HEK293 (cell line): Measurements from ENCODE around the gene COPZ1.

Experiments used
- GFI1B ChIP-seq: fragments of 450-650 bp; formaldehyde crosslinking; IDR thresholded peaks from 2 replicates; pipeline ENCODE4 v1.5.1; 2016; ENCODE audit warnings: missing biosample characterization, missing genetic modification characterization
- HOXC10 ChIP-seq: sonication (generic); formaldehyde crosslinking; IDR thresholded peaks from 2 replicates; pipeline ENCODE4 v1.8.1; 2023; ENCODE audit warnings: mild to moderate bottlenecking, missing genetic modification reagents
- KLF10 ChIP-seq: fragments of 450-650 bp; IDR thresholded peaks from 2 replicates; pipeline ENCODE4 v1.5.1; 2018; ENCODE audit warnings: missing biosample characterization, mild to moderate bottlenecking, missing genetic modification characterization
- OVOL3 ChIP-seq: fragments of 450-650 bp; formaldehyde crosslinking; IDR thresholded peaks from 2 replicates; pipeline ENCODE4 v1.5.1; 2016; ENCODE audit warnings: missing biosample characterization, missing genetic modification characterization
- SCRT1 ChIP-seq: fragments of 450-650 bp; formaldehyde crosslinking; IDR thresholded peaks from 2 replicates; pipeline ENCODE4 v1.5.1; 2016; ENCODE audit warnings: missing biosample characterization, missing genetic modification characterization, borderline replicate concordance
- SP7 ChIP-seq: fragments of 450-650 bp; formaldehyde crosslinking; IDR thresholded peaks from 2 replicates; pipeline ENCODE4 v1.5.1; 2016; ENCODE audit warnings: missing biosample characterization, missing genetic modification characterization
- YY1 ChIP-seq: fragments of 450-650 bp; formaldehyde crosslinking; IDR thresholded peaks from 2 replicates; pipeline ENCODE4 v1.5.1; 2018; ENCODE audit warnings: missing biosample characterization, missing genetic modification characterization
- ZBTB21 ChIP-seq: fragments of 450-650 bp; formaldehyde crosslinking; IDR thresholded peaks from 2 replicates; pipeline ENCODE4 v1.5.1; 2017; ENCODE audit warnings: missing biosample characterization, missing genetic modification characterization
- ZBTB26 ChIP-seq: fragments of 450-650 bp; formaldehyde crosslinking; optimal IDR thresholded peaks from 2 replicates; pipeline ENCODE3; 2016; ENCODE audit warnings: missing biosample characterization, mild to moderate bottlenecking, missing genetic modification characterization
- ZBTB48 ChIP-seq: fragments of 450-650 bp; formaldehyde crosslinking; IDR thresholded peaks from 2 replicates; pipeline ENCODE4 v1.5.1; 2016; ENCODE audit warnings: missing biosample characterization, missing genetic modification characterization
- ZIC2 ChIP-seq: fragments of 450-650 bp; formaldehyde crosslinking; IDR thresholded peaks from 2 replicates; pipeline ENCODE4 v1.5.1; 2016; ENCODE audit warnings: missing biosample characterization, missing genetic modification characterization
- ZNF121 ChIP-seq: fragments of 450-650 bp; formaldehyde crosslinking; IDR thresholded peaks from 2 replicates; pipeline ENCODE4 v1.5.1; 2016; ENCODE audit warnings: missing biosample characterization, missing genetic modification characterization
- ZNF138 ChIP-seq: fragments of 450-650 bp; formaldehyde crosslinking; IDR thresholded peaks from 2 replicates; pipeline ENCODE4 v1.5.1; 2016; ENCODE audit warnings: missing biosample characterization, missing genetic modification characterization, borderline replicate concordance
- ZNF2 ChIP-seq: fragments of 450-650 bp; formaldehyde crosslinking; IDR thresholded peaks from 2 replicates; pipeline ENCODE4 v1.5.1; 2016; ENCODE audit warnings: missing biosample characterization, missing genetic modification characterization
- ZNF248 ChIP-seq: fragments of 450-650 bp; formaldehyde crosslinking; IDR thresholded peaks from 2 replicates; pipeline ENCODE4 v1.5.1; 2017; ENCODE audit warnings: missing biosample characterization, missing genetic modification characterization
- ZNF280D ChIP-seq: fragments of 450-650 bp; formaldehyde crosslinking; IDR thresholded peaks from 2 replicates; pipeline ENCODE4 v1.5.1; 2016; ENCODE audit warnings: missing biosample characterization, missing genetic modification characterization
- ZNF391 ChIP-seq: fragments of 450-650 bp; formaldehyde crosslinking; IDR thresholded peaks from 2 replicates; pipeline ENCODE4 v1.5.1; 2016; ENCODE audit warnings: low read depth, missing biosample characterization, missing genetic modification characterization, borderline replicate concordance
- ZNF426 ChIP-seq: fragments of 450-650 bp; formaldehyde crosslinking; IDR thresholded peaks from 2 replicates; pipeline ENCODE4 v1.5.1; 2017; ENCODE audit warnings: missing biosample characterization, missing genetic modification characterization, mild to moderate bottlenecking, inconsistent platforms, moderate library complexity
- ZNF513 ChIP-seq: fragments of 450-650 bp; IDR thresholded peaks from 2 replicates; pipeline ENCODE4 v1.5.1; 2018; ENCODE audit warnings: missing biosample characterization, missing genetic modification characterization
- ZNF544 ChIP-seq: fragments of 450-650 bp; formaldehyde crosslinking; IDR thresholded peaks from 2 replicates; pipeline ENCODE4 v1.5.0; 2017; ENCODE audit warnings: missing biosample characterization, missing genetic modification characterization
- ZNF561 ChIP-seq: fragments of 450-650 bp; IDR thresholded peaks from 2 replicates; pipeline ENCODE4 v1.5.1; 2018; ENCODE audit warnings: missing biosample characterization, missing genetic modification characterization, borderline replicate concordance
- ZNF585B ChIP-seq: fragments of 450-650 bp; formaldehyde crosslinking; IDR thresholded peaks from 2 replicates; pipeline ENCODE4 v1.5.1; 2016; ENCODE audit warnings: missing biosample characterization, missing genetic modification characterization
- ZNF600 ChIP-seq: fragments of 450-650 bp; formaldehyde crosslinking; IDR thresholded peaks from 2 replicates; pipeline ENCODE4 v1.5.1; 2016; ENCODE audit warnings: missing biosample characterization, missing genetic modification characterization
- ZNF658 ChIP-seq: fragments of 450-650 bp; formaldehyde crosslinking; IDR thresholded peaks from 2 replicates; pipeline ENCODE4; 2016; ENCODE audit warnings: missing biosample characterization, missing genetic modification characterization
- ZSCAN18 ChIP-seq: fragments of 450-650 bp; formaldehyde crosslinking; IDR thresholded peaks from 2 replicates; pipeline ENCODE4 v1.5.1; 2016; ENCODE audit warnings: missing biosample characterization, missing genetic modification characterization
- TF ChIP-seq, protein P1 (sequence below): fragments of 450-650 bp; formaldehyde crosslinking; IDR thresholded peaks from 2 replicates; pipeline ENCODE4 v1.5.1; 2017; ENCODE audit warnings: missing biosample characterization, missing genetic modification characterization
- TF ChIP-seq, protein P2 (sequence below): fragments of 450-650 bp; formaldehyde crosslinking; IDR thresholded peaks from 2 replicates; pipeline ENCODE4 v1.5.1; 2017; ENCODE audit warnings: missing biosample characterization, mild to moderate bottlenecking, missing genetic modification characterization, moderate library complexity
- TF ChIP-seq, protein P3 (sequence below): fragments of 450-650 bp; formaldehyde crosslinking; IDR thresholded peaks from 2 replicates; pipeline ENCODE4 v1.5.1; 2016; ENCODE audit warnings: missing biosample characterization, missing genetic modification characterization

COPZ1 gene

GRCh38 chr12:54306925-54307741 is 17.8 kb upstream of the COPZ1 start (continued):
- TF ChIP-seq ZSCAN18 (tag by site-specific recombination) (no peak), ZNF658 (tag by site-specific recombination) (no peak), HOXC10 (no peak), ZNF2 (tag by site-specific recombination) (no peak), ZNF561 (no peak), ZNF248 (no peak), ZNF600 (tag by site-specific recombination) (peak; percentile 65), ZNF121 (tag by site-specific recombination) (no peak), YY1 (no peak), SP7 (tag by site-specific recombination) (peak; percentile 47), ZBTB26 (tag by site-specific recombination) (no peak), ZNF280D (no peak), ZNF513 (tag by site-specific recombination) (no peak), SCRT1 (tag by site-specific recombination) (no peak), ZNF138 (tag by site-specific recombination) (no peak), KLF10 (tag by site-specific recombination) (no peak), ZIC2 (tag by site-specific recombination) (no peak), ZNF585B (no peak), ZBTB48 (tag by site-specific recombination) (peak; percentile 49), GFI1B (tag by site-specific recombination) (no peak), ZNF426 (tag by site-specific recombination) (no peak), ZBTB21 (tag by site-specific recombination) (no peak), OVOL3 (tag by site-specific recombination) (no peak), ZNF391 (tag by site-specific recombination) (no peak), ZNF544 (tag by site-specific recombination) (no peak)
- TF ChIP-seq, protein P1, sequence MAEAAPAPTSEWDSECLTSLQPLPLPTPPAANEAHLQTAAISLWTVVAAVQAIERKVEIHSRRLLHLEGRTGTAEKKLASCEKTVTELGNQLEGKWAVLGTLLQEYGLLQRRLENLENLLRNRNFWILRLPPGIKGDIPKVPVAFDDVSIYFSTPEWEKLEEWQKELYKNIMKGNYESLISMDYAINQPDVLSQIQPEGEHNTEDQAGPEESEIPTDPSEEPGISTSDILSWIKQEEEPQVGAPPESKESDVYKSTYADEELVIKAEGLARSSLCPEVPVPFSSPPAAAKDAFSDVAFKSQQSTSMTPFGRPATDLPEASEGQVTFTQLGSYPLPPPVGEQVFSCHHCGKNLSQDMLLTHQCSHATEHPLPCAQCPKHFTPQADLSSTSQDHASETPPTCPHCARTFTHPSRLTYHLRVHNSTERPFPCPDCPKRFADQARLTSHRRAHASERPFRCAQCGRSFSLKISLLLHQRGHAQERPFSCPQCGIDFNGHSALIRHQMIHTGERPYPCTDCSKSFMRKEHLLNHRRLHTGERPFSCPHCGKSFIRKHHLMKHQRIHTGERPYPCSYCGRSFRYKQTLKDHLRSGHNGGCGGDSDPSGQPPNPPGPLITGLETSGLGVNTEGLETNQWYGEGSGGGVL (tag by site-specific recombination): peak; percentile 32; the same call in 1 of the 2 replicates
- TF ChIP-seq, protein P2, sequence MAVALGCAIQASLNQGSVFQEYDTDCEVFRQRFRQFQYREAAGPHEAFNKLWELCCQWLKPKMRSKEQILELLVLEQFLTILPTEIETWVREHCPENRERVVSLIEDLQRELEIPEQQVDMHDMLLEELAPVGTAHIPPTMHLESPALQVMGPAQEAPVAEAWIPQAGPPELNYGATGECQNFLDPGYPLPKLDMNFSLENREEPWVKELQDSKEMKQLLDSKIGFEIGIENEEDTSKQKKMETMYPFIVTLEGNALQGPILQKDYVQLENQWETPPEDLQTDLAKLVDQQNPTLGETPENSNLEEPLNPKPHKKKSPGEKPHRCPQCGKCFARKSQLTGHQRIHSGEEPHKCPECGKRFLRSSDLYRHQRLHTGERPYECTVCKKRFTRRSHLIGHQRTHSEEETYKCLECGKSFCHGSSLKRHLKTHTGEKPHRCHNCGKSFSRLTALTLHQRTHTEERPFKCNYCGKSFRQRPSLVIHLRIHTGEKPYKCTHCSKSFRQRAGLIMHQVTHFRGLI (tag by site-specific recombination): no peak
- TF ChIP-seq, protein P3, sequence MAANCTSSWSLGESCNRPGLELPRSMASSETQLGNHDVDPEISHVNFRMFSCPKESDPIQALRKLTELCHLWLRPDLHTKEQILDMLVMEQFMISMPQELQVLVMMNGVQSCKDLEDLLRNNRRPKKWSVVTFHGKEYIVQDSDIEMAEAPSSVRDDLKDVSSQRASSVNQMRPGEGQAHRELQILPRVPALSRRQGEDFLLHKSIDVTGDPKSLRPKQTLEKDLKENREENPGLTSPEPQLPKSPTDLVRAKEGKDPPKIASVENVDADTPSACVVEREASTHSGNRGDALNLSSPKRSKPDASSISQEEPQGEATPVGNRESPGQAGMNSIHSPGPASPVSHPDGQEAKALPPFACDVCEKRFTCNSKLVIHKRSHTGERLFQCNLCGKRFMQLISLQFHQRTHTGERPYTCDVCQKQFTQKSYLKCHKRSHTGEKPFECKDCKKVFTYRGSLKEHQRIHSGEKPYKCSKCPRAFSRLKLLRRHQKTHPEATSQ (tag by site-specific recombination): no peak
